Measurements from ENCODE around the gene CENPM. TPM values are rescaled to one million over a fixed set of nuclear protein-coding genes. Genes with fewer than 3 reads are reported as not detected.
A peak's percentile ranks its signal among the peaks of the same experiment; 100 is the strongest.

CENPM gene
- total and polyA plus RNA-seq, 9 of the 15 experiments (the other 6 are each of a cell fraction or from before 2014, with no cell fraction given), result 11.3 to 67.7 (median 32.3) TPM

- WGBS (ENCODE audit: insufficient coverage, low coverage, missing lambda C conversion rate), result 20% methylated on average over 4 of the region's 4 CpGs
- no peak for TF ChIP-seq MCM7 (IDR thresholded peaks at IDR 0.05)
- TF ChIP-seq ARNT (IDR thresholded peaks at IDR 0.05), result no peak
- TF ChIP-seq ZNF778 (CRISPR knock-in tag; IDR thresholded peaks at IDR 0.05), result no peak
- no peak for TF ChIP-seq CBX8 (IDR thresholded peaks at IDR 0.05; ENCODE audit: borderline replicate concordance, extremely low read depth, low read depth, low read length, poor library complexity, severe bottlenecking)
- TF ChIP-seq ARID2 (IDR thresholded peaks at IDR 0.05), result no peak
- TF ChIP-seq NBN (IDR thresholded peaks at IDR 0.05; ENCODE audit: low read depth), result no peak
- no peak for TF ChIP-seq BRCA1 (IDR thresholded peaks at IDR 0.05)
- no peak for TF ChIP-seq BRCA1 (CRISPR knock-in tag; IDR thresholded peaks at IDR 0.05)
- no peak for TF ChIP-seq ZNF644 (tag; IDR thresholded peaks at IDR 0.05; ENCODE audit: low read depth)
- no peak for TF ChIP-seq ZNF589 (CRISPR knock-in tag; IDR thresholded peaks at IDR 0.05; ENCODE audit: low read depth)
- TF ChIP-seq E2F5 (CRISPR knock-in tag; IDR thresholded peaks at IDR 0.05), result no peak
- TF ChIP-seq USF2 (CRISPR knock-in tag; IDR thresholded peaks at IDR 0.05), result no peak
- no peak for TF ChIP-seq ZNF77 (CRISPR knock-in tag; IDR thresholded peaks at IDR 0.05)
- TF ChIP-seq RBM15 (IDR thresholded peaks at IDR 0.05; ENCODE audit: insufficient read depth, low read length), result no peak
- intact Hi-C loops (cut with micrococcal nuclease) (no loop called here), in situ Hi-C loops (cut with MboI) (no loop called here)
- POLR2A ChIA-PET, result interaction anchor here (0.6 to 1.8 kb wide), 4 partner anchors 12 to 42 kb away, joined by 3 to 4 read pairs (median 4); partner anchors contain the start of gene CENPM
- Histone ChIP-seq H4K20me1 (replicated peaks; ENCODE audit: control insufficient read depth, insufficient read depth, low read length) (no peaks in the 10 kb centered on the region), H2AFZ (ENCODE audit: low read depth, low read length) (no peak overlapping the region), H3K27me3 (ENCODE audit: control insufficient read depth in 2 of 2, insufficient read depth in 2 of 2, low read length in 2 of 2) (no peaks in the 10 kb centered on the region), H3K27ac (ENCODE audit: extremely low read depth, low read depth, low read length) (no peak overlapping the region), H3K79me2 (ENCODE audit: control insufficient read depth, insufficient read depth, low read length) (no peaks in the 10 kb centered on the region), H3K4me3 (no peak overlapping the region), H3K4me1 (replicated peaks in 1 of 2; ENCODE audit: control insufficient read depth in 2 of 2, insufficient read depth in 2 of 2, low read length in 2 of 2) (peaks cover 4 to 49% of the 10 kb centered on the region in 2 experiments; a peak in 3 of 5 replicates), H3K9me1 (ENCODE audit: control insufficient read depth, insufficient read depth, low read length) (no peaks in the 10 kb centered on the region), H3K36me3 (ENCODE audit: control insufficient read depth, insufficient read depth, low read length) (no peaks in the 10 kb centered on the region), H3K9me3 (replicated peaks; ENCODE audit: control insufficient read depth, insufficient read depth, low read depth, low read length) (no peaks in the 10 kb centered on the region), H3K9ac (ENCODE audit: insufficient read depth in 1 of 2, low read depth in 2 of 2, low read length in 2 of 2) (0 out of 4 replicates have a peak overlapping the region, but pooled peaks of 1 of the 2 experiments have one; percentile 17), H3K4me2 (ENCODE audit: insufficient read depth, low read length) (no peak overlapping the region)
- DNase-seq (ENCODE audit: extremely low read depth in 1 of 4, low spot score in 3 of 4) (no peak), ATAC-seq (no peak), FAIRE-seq (no peak)
- BruUV-seq (replicated peaks), result no TSS peak
- CTCF ChIA-PET (ENCODE audit: low intra/inter-chr PET ratio), result no interaction called here
Measured at GRCh38 chr22:41922940-41923594, 23.9 kb downstream of the CENPM start.

All from K562 (cell line).